HepG2 (cell line): ENCODE data around the gene C1orf159. TPM values are rescaled to one million over a fixed set of nuclear protein-coding genes. Genes with fewer than 3 reads are reported as not detected.

Source experiments
- ATAC-seq: fragments of 200-7000 bp; cut with Tn5 transposase; 3 replicates; pipeline ENCODE4 v1.9.1; 2020; ENCODE audit warnings: mild to moderate bottlenecking, moderate library complexity
- BruUV-seq: library from RNA; stranded (reverse); fragments of 400-500 nt; replicated peaks from 2 replicates; lab custom pipeline; 2021; lab: Mats Ljungman, UMichigan
- CTCF ChIA-PET: fragments of 300-600 bp; formaldehyde crosslinking; extraction: SDS; loops from one replicate; lab custom pipeline; 2021; ENCODE audit warnings: low total read pairs, inconsistent platforms, low intra/inter-chr PET ratio; lab: Yijun Ruan, JAX
- POLR2A ChIA-PET: fragments of 350-600 bp; sonication (Branson Sonifier 250); formaldehyde crosslinking; loops from one replicate; lab custom pipeline; 2020; ENCODE audit warnings: antibody characterized with exemption, inconsistent platforms; lab: Yijun Ruan, JAX
- DNase-seq: peaks from one replicate; pipeline ENCODE4 v3.0.0-alpha.2; 2015; ENCODE audit warnings: low spot score
- FAIRE-seq: peaks from 3 replicates; lab custom pipeline; 2011; peaks lifted over from hg19 to GRCh38; lab: Jason Lieb, UNC
- H2AFZ ChIP-seq: one replicate; pipeline ENCODE4 v1.6.1; 2011; ENCODE audit warnings: low read length, inconsistent platforms
- H3K27ac ChIP-seq: fragments of 300-600 bp; 3 replicates; pipeline ENCODE4 v1.8.0; 2011; ENCODE audit warnings: mixed run types, mild to moderate bottlenecking, mixed read lengths, low read length, inconsistent platforms; ENCODE audit not compliant: insufficient read depth; ENCODE audit errors: extremely low read length
- H3K27me3 ChIP-seq, 2 experiments: fragments of 200-600 bp in 1 of 2; 2 replicates in 1 of 2; 3 replicates in 1 of 2; pipeline versions ENCODE4 v1.6.0 to v1.8.0; 2011; ENCODE audit warnings: low read length in 2 of 2, mild to moderate bottlenecking in 2 of 2, moderate library complexity in 2 of 2, inconsistent platforms in 1 of 2; ENCODE audit not compliant: insufficient read depth in 2 of 2, control insufficient read depth in 1 of 2
- H3K36me3 ChIP-seq, 2 experiments: fragments of 200-600 bp in 1 of 2; replicated peaks in 1 of 2; 2 replicates in 1 of 2; 3 replicates in 1 of 2; pipeline versions ENCODE4 v1.5.1 to v1.8.0; 2011; ENCODE audit warnings: low read length in 2 of 2, inconsistent platforms in 1 of 2; ENCODE audit not compliant: insufficient read depth in 2 of 2, control insufficient read depth in 1 of 2
- H3K4me1 ChIP-seq: 2 replicates; pipeline ENCODE4 v1.5.1; 2012; ENCODE audit warnings: low read length, inconsistent platforms; ENCODE audit not compliant: insufficient read depth
- H3K4me2 ChIP-seq: 2 replicates; pipeline ENCODE4 v1.6.0; 2011; ENCODE audit warnings: low read depth, low read length, inconsistent platforms
- H3K4me3 ChIP-seq, 3 experiments: fragments of 200-600 bp in 1 of 3; sonication (generic), shearing (Covaris generic) in 1 of 3; replicated peaks in 1 of 3; 2 replicates each; pipeline ENCODE4 v1.5.1; 2011 to 2016; ENCODE audit warnings: low read length in 3 of 3, inconsistent platforms in 2 of 3, low read depth in 2 of 3, mild to moderate bottlenecking in 2 of 3, control low read depth in 1 of 3, mixed read lengths in 1 of 3; ENCODE audit not compliant: insufficient read depth in 1 of 3
- H3K79me2 ChIP-seq: one replicate; pipeline ENCODE4 v1.6.1; 2011; ENCODE audit warnings: low read length, inconsistent platforms; ENCODE audit not compliant: insufficient read depth
- H3K9ac ChIP-seq: 2 replicates; pipeline ENCODE4 v1.6.0; 2011; ENCODE audit warnings: mild to moderate bottlenecking, low read depth, low read length, inconsistent platforms; ENCODE audit not compliant: insufficient read depth
- H3K9me3 ChIP-seq: 2 replicates; pipeline ENCODE4 v1.5.1; 2012; ENCODE audit warnings: mild to moderate bottlenecking, low read length
- H4K20me1 ChIP-seq: 2 replicates; pipeline ENCODE4 v1.6.0; 2011; ENCODE audit warnings: inconsistent platforms, mild to moderate bottlenecking, low read length, moderate library complexity; ENCODE audit not compliant: insufficient read depth
- FOXK1 ChIP-seq: sonication (generic); formaldehyde crosslinking; IDR thresholded peaks from 2 replicates; pipeline ENCODE4 v1.4.0; 2020; ENCODE audit warnings: low read depth, missing genetic modification reagents, borderline replicate concordance
- HDAC6 ChIP-seq: fragments of 200-600 bp; sonication (generic); IDR thresholded peaks from 2 replicates; pipeline ENCODE4 v1.7.0; 2017; ENCODE audit warnings: mild to moderate bottlenecking, antibody characterized with exemption, low read length, low read depth
- NFAT5 ChIP-seq: sonication (generic); formaldehyde crosslinking; IDR thresholded peaks from 2 replicates; pipeline ENCODE4 v1.4.0; 2020; ENCODE audit warnings: missing genetic modification reagents
- XRCC5 ChIP-seq: fragments of 200-400 bp; formaldehyde crosslinking; optimal IDR thresholded peaks from 2 replicates; pipeline ENCODE3; 2017; ENCODE audit warnings: mild to moderate bottlenecking, low read length
- ZBTB38 ChIP-seq: sonication (generic); formaldehyde crosslinking; IDR thresholded peaks from 2 replicates; pipeline ENCODE4 v1.5.1; 2020; ENCODE audit warnings: mild to moderate bottlenecking, missing genetic modification reagents
- ZFP36L2 ChIP-seq: sonication (generic); formaldehyde crosslinking; IDR thresholded peaks from 2 replicates; pipeline ENCODE4 v1.4.0; 2020; ENCODE audit warnings: missing genetic modification reagents
- ZGPAT ChIP-seq: IDR thresholded peaks from 2 replicates; pipeline ENCODE4 v1.6.1; 2016; ENCODE audit warnings: mild to moderate bottlenecking
- WGBS: methylation state at CpG from one replicate; pipeline ENCODE4 v1.1.6; 2017; ENCODE audit warnings: low lambda C conversion rate; 5-methylcytosine and 5-hydroxymethylcytosine counted together
- in situ Hi-C: cut with HindIII; loops from 2 replicates; pipeline ENCODE4 v1.10.0; 2017; ENCODE audit warnings: low pct_unique_long_range_greater_than_20kb; ENCODE audit not compliant: extremely low pct_ligation_motif_present
- intact Hi-C: fragments of 100-400 bp; cut with micrococcal nuclease; formaldehyde crosslinking; loops from one replicate; pipeline ENCODE4 v1.10.0; 2022; ENCODE audit not compliant: unreplicated experiment
- polyA plus RNA-seq, 8 experiments: library from polyadenylated mRNA; depleted of rRNA in 3 of 8; stranded (reverse) in 7 of 8; unstranded in 1 of 8; fragments of >200 nt; fragmentation: Illumina TruSeq in 4 of 8; extraction: Trizol in 4 of 8; gene quantifications; 2 replicates each; pipeline versions ENCODE4 v1.2.1 to v1.2.3, GENCODE V29; 2011 to 2016; ENCODE audit warnings: low read depth in 4 of 8, missing spikeins in 1 of 8, mixed read lengths in 1 of 8; ENCODE audit not compliant: insufficient read depth in 1 of 8
- total RNA-seq, 5 experiments: library from RNA; depleted of rRNA; stranded (reverse); fragments of >200 nt; fragmentation: Illumina TruSeq; extraction: Trizol; gene quantifications; 2 replicates each; pipeline ENCODE4 v1.2.3, GENCODE V29; 2016; ENCODE audit warnings: low read depth in 1 of 5

C1orf159 gene
- total and polyA plus RNA-seq, 2 of the 13 experiments (the other 11 are each of a cell fraction or from before 2014, with no cell fraction given), result 3.8 to 6.7 TPM

- in situ Hi-C loops (no loop called here), intact Hi-C loops (no loop called here)
- BruUV-seq, result no TSS peak
- Histone ChIP-seq H4K20me1 (no peaks in the 10 kb centered on the region), H3K36me3 (no peaks in the 10 kb centered on the region), H2AFZ (no peak overlapping the region), H3K4me3 (peak overlapping the region; percentile 67 to 82 (median 79); a peak in 5 of 6 replicates), H3K9ac (peak overlapping the region; percentile 89; the same call in 1 of the 2 replicates), H3K4me2 (peak overlapping the region; percentile 93), H3K79me2 (peaks cover 5% of the 10 kb centered on the region), H3K27me3 (no peaks in the 10 kb centered on the region), H3K27ac (peak overlapping the region; percentile 84), H3K9me3 (no peaks in the 10 kb centered on the region), H3K4me1 (peaks cover 68% of the 10 kb centered on the region)
- ATAC-seq (no peak), FAIRE-seq (no peak), DNase-seq (no peak)
- TF ChIP-seq XRCC5 (no peak), ZBTB38 (CRISPR knock-in tag) (peak; percentile 68)
- CTCF ChIA-PET, result no interaction called here
- POLR2A ChIA-PET, result interaction anchor here (1.0 to 3.0 kb wide), 5 partner anchors 13 to 108 kb away, joined by 3 to 30 read pairs (median 6); partner anchors contain the start of gene C1orf159
- WGBS, result 89% methylated on average over 18 of the region's 19 CpGs
Measured at GRCh38 chr1:1129381-1129821, 13.5 kb upstream of the C1orf159 start.

GRCh38 chr1:1128454-1129139 lies 12.7 kb upstream of the C1orf159 start:
- 4% methylated on average over 21 of the region's 32 CpGs for WGBS
- TF ChIP-seq NFAT5 (CRISPR knock-in tag) (no peak), FOXK1 (CRISPR knock-in tag) (no peak), ZGPAT (CRISPR knock-in tag) (peak; percentile 47; the same call in 1 of the 2 replicates), HDAC6 (no peak), ZFP36L2 (CRISPR knock-in tag) (no peak)

More at GRCh38 chr1:1128454-1129139, 12.7 kb upstream of the C1orf159 start:
- H3K79me2 ChIP-seq, result peaks cover 5% of the 10 kb centered on the region
- peak overlapping the region; percentile 67 to 82 (median 79) for H3K4me3 ChIP-seq
- no peaks in the 10 kb centered on the region for H3K9me3 ChIP-seq
- peak overlapping the region; percentile 93 for H3K4me2 ChIP-seq
- in situ Hi-C loops, result no loop called here
- ChIA-PET CTCF (no interaction called here), POLR2A (interaction anchor here (0.6 to 3.0 kb wide), 13 partner anchors 12 to 178 kb away, joined by 3 to 30 read pairs (median 5); partner anchors contain the start of gene C1orf159)
- H3K27me3 ChIP-seq, result no peaks in the 10 kb centered on the region
- BruUV-seq, result TSS peak; percentile 68
- no peaks in the 10 kb centered on the region for H3K36me3 ChIP-seq
- peak overlapping the region; percentile 84 for H3K27ac ChIP-seq
- H4K20me1 ChIP-seq, result no peaks in the 10 kb centered on the region
- peak overlapping the region; percentile 89 for H3K9ac ChIP-seq
- ATAC-seq (peak; percentile 27), FAIRE-seq (no peak), DNase-seq (peak; percentile 70)
- no peak overlapping the region for H2AFZ ChIP-seq
- peaks cover 73% of the 10 kb centered on the region for H3K4me1 ChIP-seq
- intact Hi-C loops, result no loop called here
